RPMI7951 (cell line): ENCODE data around the gene MFN2. TPM values are rescaled to one million over a fixed set of nuclear protein-coding genes. Genes with fewer than 3 reads are reported as not detected.

ENCODE experiments used
- DNase-seq: peaks from one replicate; pipeline ENCODE4 v3.0.0-alpha.2; 2012; ENCODE audit warnings: low read depth
- total RNA-seq: library from RNA; depleted of rRNA; stranded (reverse); fragments of >200 nt; shearing (Covaris generic); gene quantifications from 2 replicates; pipeline ENCODE4 v1.2.3, GENCODE V29; 2014

The MFN2 gene
- total RNA-seq, 1 experiment from 2014 or later: 36.0 TPM

- no peak for DNase-seq
These were observed 20.0 kb upstream of the MFN2 start for GRCh38 chr1:11960276-11960675.

- DNase-seq: no peak
These were observed 19.5 kb upstream of the MFN2 start for GRCh38 chr1:11960715-11961114.

GRCh38 chr1:11961230-11961629 lies 19.0 kb upstream of the MFN2 start:
- DNase-seq: peak; percentile 42

GRCh38 chr1:11963622-11964021 lies 16.6 kb upstream of the MFN2 start:
- DNase-seq: no peak

DNA sequence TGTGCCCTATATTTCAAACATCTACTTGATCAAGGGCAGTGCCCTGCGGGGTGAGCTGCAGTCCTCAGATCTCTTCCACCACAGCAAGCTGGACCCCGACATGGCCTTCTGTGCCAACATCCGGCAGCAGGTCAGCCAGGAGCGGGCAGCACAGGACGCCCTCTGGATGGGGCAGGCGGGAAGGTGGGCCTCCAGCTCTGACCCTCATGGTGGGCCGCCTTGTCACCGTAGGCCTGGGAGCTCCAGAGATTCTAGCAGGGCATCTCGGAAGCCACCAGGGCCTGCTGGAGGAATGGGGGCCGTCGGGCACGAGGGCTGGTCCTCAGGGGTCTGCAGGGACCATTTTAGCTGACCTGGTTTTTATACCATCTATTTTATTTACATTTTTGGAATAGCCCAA lies 15.6 kb upstream of the MFN2 start:
- DNase-seq: no peak

DNA sequence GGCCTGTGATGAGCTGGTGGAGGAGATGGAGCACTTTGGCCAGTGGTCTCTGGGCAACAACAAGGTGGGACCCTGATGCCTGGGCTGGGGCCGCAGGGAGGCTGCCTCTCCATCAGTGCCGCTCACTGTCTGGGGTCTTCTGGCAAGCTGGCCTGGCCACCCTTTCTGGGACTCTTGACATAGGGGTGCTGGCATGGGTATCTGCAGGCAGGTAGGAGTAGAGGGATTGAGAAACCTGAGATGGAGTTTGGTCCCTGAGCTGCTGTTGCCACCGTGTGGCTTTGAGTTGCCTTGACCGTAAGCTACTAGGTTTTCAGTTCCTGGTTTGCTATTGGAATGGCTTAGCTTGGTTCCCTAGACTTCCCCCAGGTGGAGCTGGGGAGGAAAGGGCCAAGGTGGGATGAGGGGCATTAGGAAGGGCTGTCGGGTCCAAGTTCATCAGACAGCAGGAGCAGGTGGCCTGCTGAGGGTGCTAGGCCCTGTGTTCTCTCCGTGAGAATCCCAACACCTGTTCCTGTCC lies 13.2 kb upstream of the MFN2 start:
- DNase-seq: peak; percentile 47

DNA sequence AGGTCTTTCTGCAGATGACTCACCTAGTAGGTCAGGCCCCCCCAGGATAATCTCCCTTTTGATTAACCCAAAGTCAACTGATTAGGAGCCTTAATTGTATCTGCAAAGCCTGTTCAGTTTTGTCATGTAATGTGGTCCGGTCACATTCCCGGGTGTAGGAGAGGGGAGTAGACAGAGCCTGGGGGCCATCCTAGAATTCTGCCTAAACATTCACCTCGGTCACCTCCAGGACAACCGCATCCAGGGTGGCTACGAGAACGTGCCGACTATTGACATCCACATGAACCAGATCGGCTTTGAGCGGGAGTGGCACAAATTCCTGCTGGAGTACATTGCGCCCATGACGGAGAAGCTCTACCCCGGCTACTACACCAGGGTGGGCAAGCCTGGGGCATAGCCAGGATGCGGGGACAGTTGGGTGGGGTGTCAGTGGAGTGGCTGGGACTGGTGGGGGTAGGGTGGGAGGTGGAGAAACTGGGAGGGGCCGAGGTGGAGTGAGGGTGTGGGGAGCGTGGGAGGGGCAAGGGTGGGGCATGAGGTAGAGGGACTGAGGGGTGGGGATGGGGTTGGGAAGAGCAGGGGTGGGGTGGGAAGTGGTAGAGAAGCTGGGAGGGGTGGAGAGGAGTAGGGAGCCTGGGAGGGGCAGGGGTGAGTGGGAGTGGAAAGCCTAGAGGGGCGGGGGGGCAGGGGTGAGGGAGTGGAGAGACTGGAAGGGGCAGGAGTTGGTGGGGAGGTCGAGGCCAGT lies 9.6 kb upstream of the MFN2 start:
- DNase-seq: no peak

DNA sequence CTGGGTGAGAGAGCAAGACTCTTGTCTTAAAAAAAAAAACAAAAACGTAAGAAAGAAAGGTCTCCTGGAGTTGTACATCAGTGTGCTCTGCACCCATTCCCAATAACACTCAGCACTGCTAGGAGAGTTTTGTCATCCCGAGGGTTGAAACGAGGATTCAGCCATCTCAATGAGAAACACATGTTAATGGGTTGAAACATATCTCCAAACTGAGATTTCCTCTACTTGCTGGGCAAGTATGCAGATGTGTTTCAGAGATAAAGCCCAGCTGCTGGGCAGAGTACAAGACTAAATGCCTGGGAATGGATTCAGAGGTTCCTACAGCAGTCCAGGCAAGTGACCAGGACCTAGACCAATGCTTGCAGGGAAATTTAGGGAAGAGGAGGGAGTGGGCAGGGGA lies 2.6 kb upstream of the MFN2 start:
- DNase-seq: peak; percentile 75

DNA sequence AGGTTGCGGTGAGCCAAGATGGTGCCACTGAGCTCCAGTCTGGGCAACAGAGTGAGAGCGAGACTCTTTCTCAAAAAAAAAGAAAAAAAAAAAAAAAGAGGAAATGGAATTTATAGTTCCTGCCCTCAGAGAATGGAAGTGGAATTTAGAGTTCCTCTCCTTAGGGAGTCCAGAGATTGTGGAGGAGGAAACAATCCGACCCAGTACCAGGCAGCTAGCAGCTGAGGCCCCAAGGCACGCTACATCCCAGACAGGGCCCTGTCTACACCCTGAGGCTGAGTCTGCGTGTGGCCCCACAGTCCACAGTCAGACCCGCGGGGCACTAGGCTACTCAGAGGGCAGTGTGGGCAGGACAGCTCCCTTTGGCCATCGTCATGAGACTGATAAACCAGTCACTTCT lies 1.9 kb upstream of the MFN2 start:
- DNase-seq: peak; percentile 53

GRCh38 chr1:11979028-11979850 lies 1.0 kb upstream of the MFN2 start:
- no peak for DNase-seq

- DNase-seq: no peak
These were observed 380 bp downstream of the MFN2 start for GRCh38 chr1:11980676-11980972.

- peak; percentile 58 for DNase-seq
These were observed 1.2 kb downstream of the MFN2 start for GRCh38 chr1:11981378-11982009.

DNA sequence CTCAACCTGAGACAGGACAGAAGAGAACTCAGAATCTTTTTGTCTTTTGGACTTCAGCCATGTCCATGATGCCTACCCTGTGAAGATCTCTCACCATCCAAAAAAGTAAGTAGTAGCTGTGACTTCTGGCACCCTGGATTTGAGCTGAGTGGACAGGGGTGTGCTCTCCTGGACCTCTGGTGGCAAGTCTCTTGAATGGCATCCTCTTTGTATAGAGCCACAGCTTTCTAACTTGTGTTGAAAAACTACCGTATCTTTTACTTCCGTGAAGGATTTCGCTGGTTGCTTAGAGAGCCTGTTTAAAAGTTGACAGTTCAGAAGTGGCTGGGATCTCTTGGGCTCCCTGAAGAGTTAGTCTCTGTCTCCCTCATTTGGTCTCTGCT lies 1.8 kb downstream of the MFN2 start:
- no peak for DNase-seq

DNA sequence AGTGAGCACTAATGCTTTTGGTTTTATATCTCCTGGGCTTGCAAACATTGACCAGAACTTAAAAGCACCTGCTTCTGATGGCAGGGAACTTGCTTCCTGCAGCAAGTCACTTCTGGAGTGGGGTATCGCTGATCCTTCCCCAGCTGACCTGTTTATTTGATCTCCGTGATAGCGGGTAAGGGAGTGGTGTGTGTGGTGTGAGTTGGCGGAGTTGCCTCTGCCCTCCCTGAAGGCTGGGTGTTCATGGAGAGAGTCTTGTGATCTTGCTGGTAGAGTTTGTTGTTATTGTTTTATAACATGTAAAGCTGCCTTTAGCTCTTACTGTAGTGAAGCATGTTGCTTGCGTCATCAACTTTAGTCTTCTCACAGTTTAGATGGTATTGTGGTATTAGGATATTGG lies 3.9 kb downstream of the MFN2 start:
- DNase-seq: no peak

GRCh38 chr1:11984576-11984975 lies 4.3 kb downstream of the MFN2 start:
- no peak for DNase-seq

DNA sequence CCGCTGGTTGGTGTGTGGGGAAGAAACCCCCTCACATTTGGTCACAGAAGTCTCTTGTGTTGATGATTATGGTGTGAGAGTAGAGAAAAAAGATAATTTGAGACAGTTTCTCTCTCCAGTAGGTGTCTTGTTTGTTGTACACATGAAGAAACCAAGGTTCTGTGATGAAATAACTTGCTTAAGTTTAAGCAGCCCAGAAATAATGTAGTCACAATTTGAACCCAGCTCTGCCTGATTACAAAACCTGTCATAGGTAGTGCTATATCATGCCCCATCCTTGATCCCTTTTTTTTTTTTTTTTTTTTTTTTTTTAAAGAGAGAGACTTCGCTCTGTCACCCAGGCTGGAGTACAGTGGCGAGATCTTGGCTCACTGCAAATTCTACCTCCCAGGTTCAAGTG lies 4.9 kb downstream of the MFN2 start:
- no peak for DNase-seq

DNA sequence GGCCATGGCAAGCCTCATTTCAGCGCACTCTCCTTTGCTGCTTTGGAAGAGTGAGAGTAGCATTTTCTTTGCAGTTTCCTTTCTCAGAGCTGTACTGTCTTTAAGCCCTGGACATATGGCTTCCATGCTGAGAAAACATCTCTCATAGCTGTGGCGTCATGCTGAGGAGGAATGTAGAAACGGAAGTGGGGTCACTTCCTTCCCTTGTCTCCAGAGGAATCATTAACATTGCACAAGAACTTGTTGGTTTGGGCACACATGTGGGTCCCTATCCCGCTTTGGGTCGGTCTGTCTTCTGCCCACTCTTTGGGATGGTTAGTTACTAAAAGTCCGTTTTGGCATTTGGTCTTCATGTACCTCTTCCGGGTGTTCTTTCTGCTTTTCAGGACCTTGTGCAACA lies 5.6 kb downstream of the MFN2 start:
- no peak for DNase-seq

DNA sequence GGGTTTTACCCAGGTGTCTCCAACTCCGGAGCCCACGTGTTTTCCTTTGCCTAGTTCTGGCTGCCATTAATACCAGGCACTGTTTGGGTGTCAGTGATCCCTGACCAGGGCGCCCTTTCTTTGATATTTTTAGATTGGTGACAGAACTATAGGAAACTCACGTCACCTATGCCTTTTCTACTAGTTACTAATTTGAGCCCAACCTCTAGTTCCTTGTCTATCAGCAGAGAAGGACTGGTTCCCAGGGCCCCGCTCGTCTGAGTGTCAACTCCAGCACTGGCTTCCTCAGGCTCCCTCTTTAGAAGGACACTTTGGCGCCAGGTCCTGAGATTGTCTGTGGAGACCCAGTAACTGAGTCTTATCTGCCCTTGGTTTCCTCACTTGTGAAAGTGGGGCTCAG lies 9.4 kb downstream of the MFN2 start:
- DNase-seq: no peak

- no peak for DNase-seq
These were observed 10.2 kb downstream of the MFN2 start for GRCh38 chr1:11990303-11991032.

DNA sequence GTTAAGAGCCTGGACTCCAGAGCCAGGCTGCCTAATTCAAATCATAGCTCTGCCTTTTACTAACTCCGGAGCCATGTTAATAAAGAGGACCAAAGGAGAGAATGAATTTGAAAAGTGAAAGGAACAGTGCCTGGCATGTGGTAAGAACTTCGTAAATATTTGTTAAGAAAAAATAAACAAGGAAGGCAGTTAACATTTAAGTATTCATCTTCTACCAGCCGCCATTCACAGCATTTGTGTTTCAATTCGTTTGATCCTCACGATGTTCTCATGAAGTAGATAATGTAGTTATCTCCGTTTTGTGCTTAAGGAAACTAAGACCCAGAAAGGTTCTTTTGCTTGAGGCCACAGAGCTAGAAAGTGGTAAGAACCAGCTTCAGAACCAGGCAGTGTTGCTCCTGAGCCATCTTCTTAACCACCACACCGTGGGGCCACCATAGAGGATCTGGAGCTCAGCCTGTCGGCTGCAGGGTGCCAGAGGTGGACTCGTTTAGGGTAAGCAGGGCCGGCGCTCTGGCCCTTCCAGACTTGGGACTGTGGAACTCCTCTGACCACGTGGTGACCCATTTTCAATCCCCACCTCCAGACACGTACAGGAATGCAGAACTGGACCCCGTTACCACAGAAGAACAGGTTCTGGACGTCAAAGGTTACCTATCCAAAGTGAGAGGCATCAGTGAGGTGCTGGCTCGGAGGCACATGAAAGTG lies 11.9 kb downstream of the MFN2 start:
- no peak for DNase-seq

GRCh38 chr1:11997081-11997850 lies 17.0 kb downstream of the MFN2 start:
- no peak for DNase-seq
